GM18873 (cell line): Measurements from ENCODE around the gene CD69.
"Not testable (repeated sequence)": the region's sequence is repeated elsewhere in the genome, so short reads cannot be mapped to it uniquely, and the experiment has no call there.

Source experiments
- ATAC-seq: cut with Tn5 transposase; IDR thresholded peaks from one replicate; pipeline ENCODE4 v1.9.1; 2021; ENCODE audit warnings: mild to moderate bottlenecking, moderate library complexity, moderate number of reproducible peaks; ENCODE audit not compliant: unreplicated experiment, low FRiP score

The CD69 gene

DNA sequence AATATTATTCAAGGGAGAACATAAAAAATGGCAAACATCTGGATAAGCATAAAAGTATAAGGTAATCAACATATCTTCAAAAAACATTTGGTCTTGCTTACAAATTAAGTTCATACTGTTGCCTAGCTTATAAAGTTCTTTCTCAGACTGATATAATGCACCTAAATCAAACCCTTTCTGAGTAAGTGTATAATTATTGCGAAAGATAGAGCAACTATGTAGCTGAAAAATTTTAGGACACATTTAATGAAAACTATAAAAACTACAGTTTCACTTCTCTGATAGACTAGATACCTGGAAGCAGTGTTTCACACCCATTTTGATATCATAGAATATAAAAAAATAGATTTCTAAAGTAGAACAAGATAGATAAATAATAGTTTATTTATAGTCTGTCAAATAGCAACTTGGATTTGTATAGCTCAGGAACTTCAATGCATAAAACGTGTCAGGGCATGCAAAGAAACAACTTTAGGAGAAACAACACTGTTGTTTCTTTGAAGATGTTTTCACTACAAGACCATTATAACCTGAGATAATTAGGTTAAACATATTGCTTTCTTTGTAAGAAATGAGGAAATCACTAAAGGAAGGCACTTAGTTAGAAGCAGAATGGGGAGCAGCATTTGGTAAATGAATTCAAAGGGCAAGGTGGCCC lies 35.4 kb downstream of the CD69 start:
- no peak for ATAC-seq

GRCh38 chr12:9724023-9724422 lies 36.7 kb downstream of the CD69 start:
- ATAC-seq, result no peak

GRCh38 chr12:9721394-9722092 lies 39.2 kb downstream of the CD69 start:
- ATAC-seq, result peak; percentile 46

DNA sequence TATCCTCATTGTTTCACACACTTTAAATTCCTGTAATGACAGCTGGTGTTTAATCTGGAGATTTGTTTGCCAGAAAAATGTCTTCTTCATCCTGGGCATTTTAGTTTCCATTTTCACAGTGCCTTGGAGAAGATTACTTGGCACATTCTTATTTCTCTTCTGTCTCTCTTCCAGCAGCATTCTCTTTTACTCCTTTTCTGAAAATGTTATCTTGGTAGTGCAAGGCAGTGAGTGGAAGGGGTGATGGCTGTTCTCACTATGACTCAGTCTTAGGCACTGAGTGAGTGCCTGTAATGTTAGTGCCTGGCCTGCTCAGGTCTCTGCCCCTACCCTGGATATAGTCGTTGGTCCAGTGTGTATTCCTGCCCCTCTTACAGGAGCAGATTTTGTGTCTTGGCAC lies 40.9 kb downstream of the CD69 start:
- ATAC-seq, result no peak

DNA sequence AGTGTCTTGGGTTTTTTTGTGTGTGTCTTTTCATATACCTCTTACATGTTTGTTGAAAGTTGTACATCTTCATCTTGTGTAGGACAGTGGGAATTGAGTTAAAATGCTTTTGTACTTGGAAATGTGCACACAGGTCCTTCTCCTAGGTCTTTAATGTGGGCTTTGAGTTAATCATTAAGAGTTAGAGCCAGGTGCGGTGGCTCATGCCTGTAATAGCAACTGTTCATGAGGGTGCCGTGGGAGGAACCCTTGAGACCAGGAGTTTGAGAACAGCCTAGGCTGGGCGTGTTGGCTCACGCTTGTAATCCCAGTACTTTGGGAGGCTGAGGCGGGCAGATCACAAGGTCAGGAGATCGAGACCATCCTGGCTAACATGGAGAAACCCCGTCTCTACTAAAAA lies 41.7 kb downstream of the CD69 start:
- no peak for ATAC-seq

- no peak for ATAC-seq
These were observed 43.4 kb downstream of the CD69 start for GRCh38 chr12:9717070-9717925.

DNA sequence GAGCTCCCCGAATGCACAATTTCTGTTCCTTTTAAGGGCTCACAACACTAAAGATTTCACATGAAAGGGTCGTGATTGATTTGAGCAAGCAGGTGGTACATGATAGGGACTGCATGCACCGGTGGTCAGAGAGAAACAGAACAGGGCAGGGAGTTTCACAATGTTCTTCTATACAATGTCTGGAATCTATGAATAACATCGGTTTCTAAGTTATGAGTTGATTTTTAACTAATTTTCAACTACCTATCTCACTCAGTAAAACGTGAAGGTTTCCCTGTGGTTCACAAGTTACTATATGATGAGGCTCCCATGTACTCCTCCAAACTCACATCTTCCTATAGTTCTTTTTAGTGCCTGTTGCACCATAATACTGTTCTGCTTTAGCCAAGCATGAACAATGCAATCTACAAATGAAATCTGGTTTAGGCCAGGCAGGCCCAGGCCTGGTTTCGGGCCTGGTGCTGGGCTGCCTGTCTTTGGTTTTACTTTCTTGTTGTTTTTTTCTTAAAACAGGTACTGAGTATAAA lies 47.6 kb downstream of the CD69 start:
- peak; percentile 86 for ATAC-seq

GRCh38 chr12:9711664-9712063 lies 49.0 kb downstream of the CD69 start:
- ATAC-seq, result no peak

DNA sequence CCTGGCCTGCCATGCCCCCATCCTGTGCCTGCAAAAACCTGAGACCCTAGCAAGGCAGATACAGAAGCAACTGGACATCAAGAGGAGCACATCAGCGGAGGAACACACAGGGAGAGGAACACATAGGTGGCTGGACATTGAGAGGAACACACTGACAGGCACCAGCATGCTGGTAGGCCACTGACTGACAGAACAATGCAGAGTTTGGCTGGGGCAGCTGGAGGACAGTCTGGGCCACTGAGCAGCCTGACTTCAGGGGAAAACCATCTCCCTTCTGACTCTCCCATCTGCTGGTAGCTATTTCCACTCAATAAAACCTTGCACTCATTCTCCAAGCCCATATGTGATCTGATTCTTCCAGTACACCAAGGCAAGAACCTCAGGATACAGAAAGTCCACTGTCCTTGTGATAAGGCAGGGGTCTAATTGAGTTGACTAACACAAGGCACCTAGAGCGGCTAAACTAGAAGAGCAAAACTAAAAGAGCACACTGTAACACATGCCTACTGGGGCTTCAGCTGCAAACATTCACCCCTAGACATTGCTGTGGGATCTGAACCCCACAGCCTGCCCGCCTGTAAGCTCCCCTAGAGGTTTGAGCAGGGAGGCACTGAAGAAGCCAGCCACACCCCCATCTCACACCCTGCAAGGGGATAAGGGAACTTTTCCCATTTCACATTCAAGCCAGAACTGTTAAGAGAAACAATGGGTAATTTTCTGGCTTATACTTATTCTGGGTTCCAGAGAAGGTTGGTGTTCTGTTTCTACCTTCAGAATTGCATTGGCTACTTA lies 49.9 kb downstream of the CD69 start:
- no peak for ATAC-seq

DNA sequence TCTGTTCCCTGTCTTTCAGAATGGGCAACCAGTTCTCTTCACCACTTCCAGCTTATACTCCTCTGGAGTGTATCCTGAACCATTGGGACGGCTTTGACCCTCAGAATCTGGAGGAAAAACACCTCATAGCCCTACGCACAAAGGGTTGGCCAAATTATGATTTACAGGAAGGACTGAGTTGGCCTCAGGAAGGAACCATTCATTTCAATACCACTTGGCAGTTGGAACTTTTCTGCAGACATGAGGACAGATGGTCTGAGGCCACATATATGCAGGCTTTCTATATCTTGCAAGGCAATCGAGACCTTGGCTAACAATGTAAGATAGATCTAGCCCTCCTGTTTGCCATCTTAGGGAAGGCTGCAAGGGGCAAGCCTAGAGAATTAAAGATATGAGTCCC lies 51.8 kb downstream of the CD69 start:
- no peak for ATAC-seq

DNA sequence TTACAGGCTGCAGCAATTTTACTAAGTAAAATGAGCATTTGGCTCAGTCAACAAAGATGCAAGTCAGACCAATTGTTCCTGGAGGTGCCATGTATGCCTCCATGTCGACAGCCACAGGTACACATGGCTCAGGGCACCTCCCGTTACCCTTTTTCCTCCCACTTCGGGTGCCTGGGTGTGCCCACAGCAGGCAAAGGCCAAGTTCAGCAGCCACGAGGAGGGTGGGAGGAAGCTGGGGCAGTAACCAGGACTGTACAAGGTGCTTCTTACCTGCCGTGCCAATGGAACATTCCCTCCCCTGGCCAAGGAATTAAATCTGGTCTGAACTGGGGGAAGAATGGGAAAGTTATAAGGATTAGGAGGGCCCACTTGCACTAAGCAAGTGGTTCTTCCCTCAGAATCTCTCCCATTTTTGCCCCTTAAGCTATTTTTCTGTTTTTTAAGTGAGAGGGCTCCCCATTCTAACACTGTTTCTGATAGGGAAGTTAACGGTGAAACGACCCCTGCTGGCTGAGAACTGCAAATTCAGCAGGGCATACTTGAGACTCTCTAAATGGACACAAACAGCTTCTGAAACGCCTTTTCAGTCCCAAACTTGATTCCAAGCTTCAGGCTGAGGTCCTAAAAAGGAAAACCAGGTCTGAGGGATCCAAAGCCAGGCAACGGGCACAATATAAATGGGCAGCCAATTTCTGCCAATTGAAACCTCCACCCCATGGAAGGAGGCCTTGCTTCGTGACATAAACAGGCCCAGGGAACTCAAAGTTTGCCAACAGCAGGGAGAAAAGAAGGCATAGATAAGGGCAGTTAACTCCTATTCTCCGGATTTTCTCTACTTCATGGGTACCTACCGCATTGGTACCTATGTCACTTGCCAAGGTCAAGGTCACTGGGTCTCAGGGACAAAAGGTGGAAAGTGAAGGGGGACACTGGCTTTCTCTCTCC lies 52.6 kb downstream of the CD69 start:
- no peak for ATAC-seq

DNA sequence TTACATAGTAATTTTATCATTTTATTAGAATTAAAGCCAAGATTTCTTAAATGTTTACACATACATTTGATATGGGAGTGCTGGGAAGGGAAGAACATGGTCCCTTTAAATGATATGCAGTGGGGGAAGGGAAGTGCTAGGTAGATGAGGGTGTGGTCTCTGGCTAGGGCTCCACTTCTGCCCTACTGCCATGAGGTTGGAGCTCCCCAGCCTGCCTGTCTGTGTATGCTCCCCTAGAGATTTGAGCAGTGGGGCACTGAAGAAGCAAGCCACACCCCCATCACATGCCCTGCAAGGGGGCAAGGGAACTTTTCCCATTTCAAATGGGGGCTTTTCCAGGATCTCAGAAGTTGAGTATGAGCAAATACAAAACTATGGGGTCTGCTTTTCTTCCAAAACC lies 53.3 kb downstream of the CD69 start:
- ATAC-seq, result no peak

DNA sequence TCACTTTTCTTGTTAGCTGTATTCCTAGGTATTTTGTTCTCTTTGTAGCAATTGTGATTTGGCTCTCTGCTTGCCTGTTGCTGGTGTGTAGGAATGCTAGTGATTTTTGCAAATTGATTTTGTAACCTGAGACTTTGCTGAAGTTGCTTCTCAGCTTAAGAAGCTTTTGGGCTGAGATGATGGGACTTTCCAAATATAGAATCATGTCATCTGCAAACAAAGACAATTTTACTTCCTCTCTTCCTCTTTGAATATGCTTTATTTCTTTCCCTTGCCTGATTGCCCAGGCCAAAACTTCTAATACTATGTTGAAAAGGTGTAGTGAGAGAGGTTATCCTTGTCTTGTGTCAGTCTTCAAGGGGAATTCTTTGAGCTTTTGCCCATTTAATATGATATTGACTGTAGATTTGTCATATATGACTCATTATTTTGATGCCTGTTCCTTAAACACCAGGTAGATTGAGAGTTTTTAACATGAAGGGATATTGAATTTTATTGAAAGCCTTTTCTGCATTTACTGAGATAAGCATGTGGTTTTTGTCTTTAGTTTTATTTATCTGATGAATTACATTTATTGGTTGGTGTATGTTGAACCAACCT lies 54.5 kb downstream of the CD69 start:
- no peak for ATAC-seq

DNA sequence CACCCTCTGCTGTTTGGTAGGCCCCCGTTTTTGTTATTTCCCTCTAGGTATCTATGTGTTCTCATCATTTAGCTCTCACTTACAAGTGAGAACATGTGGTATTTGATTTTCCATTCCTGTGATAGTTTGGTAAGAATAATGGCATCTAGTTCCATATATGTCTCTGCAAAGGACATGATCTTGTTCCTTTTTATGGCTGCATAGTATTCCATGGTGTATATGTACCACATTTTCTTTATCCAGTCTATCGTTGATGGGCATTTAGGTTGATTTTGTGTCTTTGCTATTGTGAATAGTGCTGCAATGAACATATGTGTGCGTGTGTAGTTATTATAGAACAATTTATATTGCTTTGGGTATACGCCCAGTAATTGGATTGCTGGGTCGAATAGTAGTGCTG lies 56.1 kb downstream of the CD69 start:
- not testable (repeated sequence) for ATAC-seq
